22Rv1 (cell line): ENCODE measurements around the gene MYH15.

ENCODE experiments used
- CTCF ChIP-seq: fragments of 450-650 bp; IDR thresholded peaks from 2 replicates; pipeline ENCODE4 v1.5.1; 2017; ENCODE audit warnings: mild to moderate bottlenecking
- ZFX ChIP-seq: fragments of 450-650 bp; IDR thresholded peaks from 2 replicates; pipeline ENCODE4 v1.6.1; 2017; ENCODE audit warnings: antibody characterized with exemption, borderline replicate concordance

GRCh38 chr3:108468577-108468976 is 41.8 kb downstream of the MYH15 start:
- TF ChIP-seq CTCF = no peak
- no peak for TF ChIP-seq ZFX
